NCI-H2107 treated with DMSO at 0.1 percent for 48 hours (cell line): ENCODE results near the gene NR1I2.

Source experiments
- DNase-seq: peaks from one replicate; lab custom pipeline; 2025; ENCODE audit not compliant: unreplicated experiment; lab: John Stamatoyannopoulos, UW

NR1I2 gene

GRCh38 chr3:119817583-119818363, 35.9 kb downstream of the NR1I2 start:
- no peak for DNase-seq

- DNase-seq, result no peak
These were observed 37.0 kb downstream of the NR1I2 start for GRCh38 chr3:119818937-119819336.

- no peak for DNase-seq
These were observed 37.9 kb downstream of the NR1I2 start for GRCh38 chr3:119819806-119820205.

GRCh38 chr3:119825820-119826219, 43.9 kb downstream of the NR1I2 start:
- DNase-seq, result no peak

- no peak for DNase-seq
These were observed 45.1 kb downstream of the NR1I2 start for GRCh38 chr3:119826711-119827608.

- no peak for DNase-seq
These were observed 47.5 kb downstream of the NR1I2 start for GRCh38 chr3:119829420-119829819.

GRCh38 chr3:119831022-119831421, 49.1 kb downstream of the NR1I2 start:
- no peak for DNase-seq

- DNase-seq, result no peak
These were observed 50.1 kb downstream of the NR1I2 start for GRCh38 chr3:119831941-119832371.

GRCh38 chr3:119834754-119835370, 53.0 kb downstream of the NR1I2 start:
- DNase-seq, result no peak

- no peak for DNase-seq
These were observed 53.7 kb downstream of the NR1I2 start for GRCh38 chr3:119835556-119835955.

GRCh38 chr3:119841808-119842471, 60.0 kb downstream of the NR1I2 start:
- no peak for DNase-seq

- DNase-seq, result no peak
These were observed 67.2 kb downstream of the NR1I2 start for GRCh38 chr3:119849126-119849525.

GRCh38 chr3:119856695-119857094, 74.8 kb downstream of the NR1I2 start:
- no peak for DNase-seq

- DNase-seq, result no peak
These were observed 77.1 kb downstream of the NR1I2 start for GRCh38 chr3:119858957-119859356.

GRCh38 chr3:119859728-119860127, 77.8 kb downstream of the NR1I2 start:
- no peak for DNase-seq

- no peak for DNase-seq
These were observed 79.8 kb downstream of the NR1I2 start for GRCh38 chr3:119861681-119862080.

GRCh38 chr3:119862616-119863015, 80.7 kb downstream of the NR1I2 start:
- no peak for DNase-seq

GRCh38 chr3:119864476-119864875, 82.6 kb downstream of the NR1I2 start:
- DNase-seq, result no peak
